HG03139 (cell line): ENCODE measurements around the gene ECPAS.
"Not testable (repeated sequence)": the region's sequence is repeated elsewhere in the genome, so short reads cannot be mapped to it uniquely, and the experiment has no call there.

ENCODE experiments used
- ATAC-seq: cut with Tn5 transposase; IDR thresholded peaks from one replicate; pipeline ENCODE4 v1.9.1; 2021; ENCODE audit not compliant: unreplicated experiment

ECPAS gene

GRCh38 chr9:111474385-111474784, 9.8 kb downstream of the ECPAS start:
- no peak for ATAC-seq

DNA sequence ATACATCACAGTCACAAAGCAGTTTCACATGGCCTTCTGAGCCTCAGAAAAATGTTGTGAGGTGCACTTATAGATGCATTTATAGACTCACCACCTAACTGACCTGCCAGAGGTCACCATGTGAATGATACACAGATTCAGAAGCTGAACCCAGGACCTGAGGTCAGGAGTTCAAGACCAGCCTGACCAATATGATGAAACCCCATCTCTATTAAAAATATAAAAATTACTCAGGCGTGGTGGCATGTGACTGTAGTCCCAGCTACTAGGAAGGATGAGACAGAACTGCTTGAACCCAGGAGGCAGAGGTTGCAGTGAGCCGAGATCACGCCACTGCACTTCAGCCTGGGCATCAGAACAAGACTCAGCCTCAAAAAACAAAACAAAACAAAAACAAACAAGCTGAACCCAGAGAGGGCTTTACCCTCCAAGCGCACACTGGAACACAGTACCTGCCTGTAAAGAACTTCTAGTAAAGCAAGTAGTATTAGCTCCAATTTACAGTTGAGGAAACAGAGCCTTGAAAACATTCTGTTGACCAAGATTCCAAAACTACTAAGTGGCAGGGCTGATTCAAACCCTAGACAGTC, 16.3 kb downstream of the ECPAS start:
- ATAC-seq = no peak

DNA sequence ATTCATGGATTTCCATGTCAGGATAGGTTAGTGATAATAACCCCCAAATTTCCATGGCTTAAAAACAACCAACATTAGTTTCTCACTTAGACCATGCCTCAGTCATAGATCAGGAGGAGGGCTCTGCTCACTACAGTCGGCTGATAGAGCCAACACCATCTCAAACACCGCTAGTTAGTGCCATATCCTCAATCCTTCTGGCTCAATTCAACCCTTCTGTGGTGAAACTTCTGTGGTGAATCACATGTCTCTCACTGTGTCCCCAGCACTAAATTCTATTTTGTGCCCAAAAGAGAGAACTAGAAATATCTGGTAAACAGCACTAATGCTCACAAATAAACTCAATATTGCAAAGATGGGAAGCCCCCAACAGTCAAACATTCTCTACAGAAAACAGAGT, 21.1 kb downstream of the ECPAS start:
- ATAC-seq = no peak

GRCh38 chr9:111458139-111459009, 25.8 kb downstream of the ECPAS start:
- no peak for ATAC-seq

GRCh38 chr9:111456529-111456928, 27.7 kb downstream of the ECPAS start:
- ATAC-seq = no peak

- ATAC-seq = no peak
Measured at GRCh38 chr9:111455638-111456037, 28.5 kb downstream of the ECPAS start.

DNA sequence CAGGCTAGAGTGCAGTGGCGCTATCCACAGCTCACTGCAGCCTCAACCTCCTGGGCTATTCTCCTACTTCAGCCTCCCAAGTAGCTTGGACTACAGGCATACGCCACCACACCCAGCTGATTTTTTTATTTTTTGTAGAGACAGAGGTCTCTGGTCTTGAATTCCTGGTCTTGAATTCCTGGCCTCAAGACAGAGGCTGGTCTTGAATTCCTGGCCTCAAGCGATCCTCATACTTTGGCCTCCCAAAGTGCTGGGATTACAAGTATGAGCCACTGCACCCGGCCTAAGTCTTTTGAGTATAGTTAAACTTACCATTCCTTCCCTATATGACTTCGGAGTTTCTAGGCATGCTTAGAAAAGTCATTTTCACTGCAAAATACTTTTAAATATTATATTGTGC, 29.4 kb downstream of the ECPAS start:
- ATAC-seq = no peak

DNA sequence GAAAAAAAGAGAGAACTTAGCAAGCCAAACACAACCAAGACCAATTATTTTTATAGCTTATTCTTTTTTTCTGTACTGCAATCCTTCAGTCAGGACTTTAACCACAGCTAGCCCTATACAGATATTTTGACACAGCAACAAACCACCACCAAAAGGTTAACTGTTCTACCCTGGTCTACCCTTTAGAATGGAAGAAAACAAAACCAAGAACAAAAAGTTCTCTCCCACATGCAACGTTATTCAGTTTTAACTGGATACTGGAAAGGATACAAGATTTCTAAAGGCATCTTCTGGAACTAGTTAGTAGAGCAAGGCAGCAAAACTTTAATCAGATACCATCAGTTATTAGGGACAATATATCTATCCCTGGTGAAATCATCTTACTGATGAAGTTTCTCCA, 32.6 kb downstream of the ECPAS start:
- no peak for ATAC-seq

DNA sequence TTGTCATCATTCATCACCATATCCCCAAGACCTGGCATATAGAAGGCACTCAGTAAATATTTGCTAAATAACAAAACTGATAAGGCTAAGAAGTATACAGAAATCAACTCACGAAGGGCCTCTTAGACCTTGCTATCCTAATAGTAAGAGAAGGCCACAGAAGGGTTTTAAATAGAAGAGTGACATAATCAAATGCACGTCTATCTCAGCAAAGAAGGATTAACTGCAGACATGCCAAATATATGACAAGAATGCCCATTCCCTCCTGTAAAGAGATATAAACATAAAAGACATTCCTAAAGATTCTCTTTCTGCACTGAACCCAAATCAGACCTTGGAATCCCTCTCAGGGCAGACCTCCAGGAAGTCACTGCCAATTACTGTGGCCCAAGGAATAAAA, 34.1 kb downstream of the ECPAS start:
- ATAC-seq = no peak

GRCh38 chr9:111449705-111450104, 34.5 kb downstream of the ECPAS start:
- no peak for ATAC-seq

DNA sequence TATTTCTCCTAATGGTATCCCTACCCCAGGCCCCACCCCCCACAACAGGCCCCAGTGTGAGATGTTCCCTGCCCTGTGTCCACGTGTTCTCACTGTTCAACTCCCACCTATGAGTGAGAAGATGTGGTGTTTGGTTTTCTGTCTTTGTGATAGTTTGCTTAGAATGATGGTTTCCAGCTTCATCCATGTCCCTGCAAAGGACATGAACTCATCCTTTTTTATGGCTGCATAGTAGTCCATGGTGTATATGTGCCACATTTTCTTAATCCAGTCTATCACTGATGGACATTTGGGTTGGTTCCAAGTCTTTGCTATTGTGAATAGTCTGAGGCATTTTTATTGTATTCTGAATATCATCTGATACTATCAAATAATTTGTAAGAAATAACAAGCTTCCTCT, 38.4 kb downstream of the ECPAS start:
- ATAC-seq = not testable (repeated sequence)

- no peak for ATAC-seq
Measured at GRCh38 chr9:111443454-111443853, 40.7 kb downstream of the ECPAS start.

DNA sequence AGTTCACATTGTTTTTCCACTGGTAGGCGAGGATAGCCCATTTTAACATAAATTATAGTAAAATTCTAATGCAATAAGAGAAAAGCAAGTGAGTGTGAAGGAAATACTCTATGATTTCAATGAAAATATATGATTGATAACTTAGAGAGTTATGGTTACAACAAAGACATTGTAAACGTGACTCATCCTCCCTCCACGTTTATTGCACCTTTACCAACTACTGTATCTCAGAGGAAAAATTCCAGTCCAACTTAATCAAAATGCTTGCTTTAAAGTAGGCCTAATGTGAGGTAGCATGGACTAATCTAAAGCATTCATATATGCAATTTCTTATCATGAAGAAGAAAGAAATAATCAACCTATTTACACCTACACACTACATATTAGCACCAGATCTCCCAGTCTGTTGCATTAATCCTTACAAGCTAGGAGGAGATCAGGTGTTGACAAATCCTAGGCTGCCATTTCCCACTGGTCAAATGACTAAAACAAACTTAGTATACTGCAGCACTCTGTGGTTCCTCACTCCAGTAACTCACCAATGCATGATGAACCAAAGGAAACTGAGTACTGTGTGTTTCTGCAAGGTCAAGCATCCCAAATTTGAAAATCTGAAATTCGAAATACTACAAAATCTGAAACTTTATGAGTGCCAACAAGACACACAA, 41.7 kb downstream of the ECPAS start:
- no peak for ATAC-seq

- no peak for ATAC-seq
Measured at GRCh38 chr9:111440226-111440625, 44.0 kb downstream of the ECPAS start.

DNA sequence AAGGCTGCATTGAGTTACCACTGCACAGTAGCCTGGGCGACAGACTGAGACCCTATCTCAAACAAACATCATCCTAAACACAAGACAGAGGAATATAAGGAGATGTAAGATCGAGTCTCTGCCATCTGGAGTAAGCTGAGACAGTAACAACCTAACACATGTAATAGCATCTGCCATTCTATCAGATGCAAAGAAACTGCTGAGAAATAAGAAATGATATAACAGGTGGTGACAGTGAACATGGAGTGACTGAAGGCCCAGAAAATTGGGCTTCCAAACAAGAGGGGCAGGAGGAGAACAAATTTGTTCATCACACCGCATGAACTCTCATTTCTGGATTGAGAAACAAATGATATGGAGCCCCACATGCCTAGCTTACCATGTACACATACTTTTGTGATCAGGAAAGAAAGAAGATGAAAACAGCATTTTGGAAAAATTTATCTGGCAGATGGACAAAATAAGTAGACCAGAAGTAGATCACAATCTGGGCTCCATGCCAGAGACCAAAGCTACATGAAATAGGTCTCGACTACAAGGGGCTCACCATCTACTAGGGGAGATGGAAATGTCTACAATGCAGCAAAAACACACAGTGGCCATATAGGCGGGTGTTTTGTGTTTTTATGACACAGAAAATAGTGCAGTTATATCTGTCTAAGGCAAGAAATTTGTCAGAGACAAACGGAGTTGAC, 45.5 kb downstream of the ECPAS start:
- no peak for ATAC-seq

DNA sequence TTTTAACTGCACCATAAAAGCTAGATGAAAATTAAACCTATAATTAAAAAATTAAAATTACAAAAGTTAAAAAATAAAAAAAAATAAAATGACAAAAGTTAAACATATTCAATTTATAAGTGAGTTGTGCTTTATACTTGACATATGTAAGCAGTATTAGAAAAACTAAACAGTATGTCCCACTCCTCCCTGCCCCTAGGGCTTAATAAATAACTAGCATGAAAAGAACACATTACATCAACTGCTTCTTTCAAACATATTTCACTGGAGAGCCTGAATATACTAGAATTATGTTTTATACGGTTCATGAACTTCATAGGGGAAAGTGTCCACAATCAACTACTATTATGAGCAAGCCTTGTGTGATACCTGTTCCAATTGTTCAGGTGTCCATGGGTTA, 47.6 kb downstream of the ECPAS start:
- no peak for ATAC-seq

DNA sequence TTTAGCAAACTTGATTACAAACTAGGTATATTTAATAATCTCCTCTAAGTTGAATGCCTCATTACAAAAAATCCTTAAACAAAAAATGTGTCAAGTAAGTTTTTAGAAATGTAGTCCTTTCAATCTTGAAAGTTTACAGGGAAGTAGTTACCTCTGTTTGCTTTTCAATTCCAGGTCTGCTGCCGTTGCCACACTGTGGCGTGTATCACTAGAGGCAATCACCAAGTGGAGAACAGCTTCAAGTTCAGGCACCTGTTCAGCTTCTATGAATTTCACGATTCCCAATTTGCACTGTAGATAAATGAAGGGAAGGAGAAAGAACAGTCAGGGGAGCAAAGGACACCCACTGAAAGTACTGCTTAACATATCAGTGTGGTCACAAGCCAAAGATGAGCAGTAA, 51.1 kb downstream of the ECPAS start:
- no peak for ATAC-seq

DNA sequence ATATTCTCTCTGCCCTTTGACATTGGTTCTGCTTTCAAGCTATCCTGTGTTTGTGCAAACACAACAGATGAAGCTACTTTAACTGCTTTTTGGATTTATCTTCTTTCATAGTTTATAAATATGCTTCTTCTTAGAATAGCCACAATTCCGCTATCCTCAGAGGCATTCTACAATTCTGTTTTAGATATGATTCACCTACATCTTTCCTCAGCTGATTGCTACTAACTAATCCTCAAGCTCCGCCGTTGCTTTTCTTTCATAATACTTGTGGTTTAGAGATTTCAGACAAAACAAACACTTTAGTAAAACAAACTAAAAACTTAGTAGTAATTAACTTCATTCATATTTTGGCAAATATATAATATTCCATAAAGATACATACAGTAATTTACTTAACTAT, 52.5 kb downstream of the ECPAS start:
- no peak for ATAC-seq

- ATAC-seq = no peak
Measured at GRCh38 chr9:111429175-111429574, 55.0 kb downstream of the ECPAS start.

GRCh38 chr9:111427186-111427585, 57.0 kb downstream of the ECPAS start:
- ATAC-seq = no peak

DNA sequence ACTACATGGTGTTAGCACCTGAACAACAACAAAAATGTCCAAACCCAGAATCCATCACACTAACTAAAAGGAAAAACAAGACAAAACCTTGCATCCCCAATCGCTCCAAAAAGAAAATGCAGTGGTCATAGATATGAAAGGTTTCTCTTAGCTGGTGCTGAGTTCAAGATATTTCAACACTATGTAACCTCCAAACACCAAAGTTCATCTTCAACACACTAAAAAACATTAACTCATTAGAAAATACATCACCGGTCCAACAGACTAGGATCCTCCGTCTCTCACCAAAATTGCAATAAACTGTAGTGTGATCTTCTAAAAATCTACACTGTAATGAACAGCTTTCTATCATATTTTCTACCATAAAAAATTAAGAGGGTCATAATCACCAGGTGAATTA, 60.8 kb downstream of the ECPAS start:
- ATAC-seq = no peak

GRCh38 chr9:111414406-111414805, 69.8 kb downstream of the ECPAS start:
- no peak for ATAC-seq
